Heart left ventricle (tissue), 16 donors: Measurements from ENCODE around the gene TMEM120B. TPM values are rescaled to one million over a fixed set of nuclear protein-coding genes. Genes with fewer than 3 reads are reported as not detected.
"Not testable (repeated sequence)": the region's sequence is repeated elsewhere in the genome, so short reads cannot be mapped to it uniquely, and the experiment has no call there.

Experiments
- ATAC-seq, 4 donors: fragments of 200-7000 bp; cut with Tn5 transposase; one replicate each; pipeline ENCODE4 v1.9.1; 2020 to 2022; ENCODE audit warnings: moderate library complexity in 4 of 4, mild to moderate bottlenecking in 3 of 4, moderate number of reproducible peaks in 1 of 4
- DNase-seq, 5 donors: peaks; one replicate each; pipeline ENCODE4 v3.0.0-alpha.2; 2020
- H3K27ac ChIP-seq, 12 donors: fragments of 200-600 bp; sonication (generic) in 4 of 12; one replicate each; pipeline versions ENCODE4 v1.5.0 to v1.8.0; 2016 to 2022; ENCODE audit warnings: mild to moderate bottlenecking in 2 of 12
- H3K27me3 ChIP-seq, 9 donors: fragments of 200-600 bp; sonication (generic) in 2 of 9; one replicate each; pipeline versions ENCODE4 v1.5.1 to v1.8.0; 2016 to 2022; ENCODE audit warnings: mild to moderate bottlenecking in 3 of 9
- H3K36me3 ChIP-seq, 9 donors: fragments of 200-600 bp; sonication (generic) in 2 of 9; one replicate each; pipeline versions ENCODE4 v1.5.0 to v1.8.0; 2018 to 2022; ENCODE audit warnings: mild to moderate bottlenecking in 2 of 9
- H3K4me1 ChIP-seq, 12 donors: fragments of 200-600 bp; sonication (generic) in 4 of 12; one replicate each; pipeline versions ENCODE4 v1.5.0 to v1.8.0; 2016 to 2022; ENCODE audit warnings: mild to moderate bottlenecking in 3 of 12
- H3K4me3 ChIP-seq, 12 donors: fragments of 200-600 bp; sonication (generic) in 4 of 12; one replicate each; pipeline versions ENCODE4 v1.5.0 to v1.8.0; 2017 to 2022; ENCODE audit warnings: mild to moderate bottlenecking in 9 of 12, moderate library complexity in 4 of 12
- H3K9me3 ChIP-seq, 12 donors: fragments of 200-600 bp; sonication (generic) in 4 of 12; one replicate each; pipeline versions ENCODE4 v1.5.0 to v1.8.0; 2016 to 2022; ENCODE audit warnings: mild to moderate bottlenecking in 1 of 12
- POLR2A ChIP-seq, 2 donors: fragments of 450-650 bp; IDR thresholded peaks; one replicate each; pipeline ENCODE4 v1.6.1; 2017; ENCODE audit warnings: antibody characterized with exemption in 2 of 2, mild to moderate bottlenecking in 2 of 2, moderate library complexity in 2 of 2
- WGBS, 4 donors: extraction: QIAGEN DNeasy Blood & Tissue Kit in 2 of 4; methylation state at CpG; one replicate each; pipeline versions ENCODE4 v1.1.5 to v1.1.7; 2013 to 2018; 5-methylcytosine and 5-hydroxymethylcytosine counted together
- intact Hi-C, 10 donors: fragments of 100-400 bp; cut with DNase I; formaldehyde crosslinking; loops; one replicate each; pipeline versions ENCODE4 v1.11.1 to v1.14.2; 2022
- polyA plus RNA-seq, 2 donors: library from polyadenylated mRNA; stranded (reverse); fragments of 200-250 nt; gene quantifications; one replicate each; pipeline ENCODE4 v1.2.3, GENCODE V29; 2013
- total RNA-seq, 9 donors: library from RNA; depleted of rRNA in 2 of 9; stranded (reverse); fragments of >200 nt in 2 of 9; fragmentation: NEBNext Ultra II Directional in 3 of 9; extraction: Animal tissue kit (Norgen Biotek cat#: 25700) in 3 of 9; gene quantifications; one replicate each; pipeline versions ENCODE4 v1.1.0 to v1.2.4, GENCODE V29; 2016 to 2023
- TF ChIP-seq, protein P1 (sequence below), 12 donors: fragments of 200-600 bp; sonication (generic) in 4 of 12; IDR thresholded peaks; one replicate each; pipeline versions ENCODE4 v1.5.0 to v1.8.0; 2018 to 2022; ENCODE audit warnings: antibody characterized with exemption in 12 of 12, mild to moderate bottlenecking in 5 of 12
- donor health status: ischemic (EF 13 %, LVEDD 7.1; RV severe dilation, severe dysfunction).
- donor health status: healthy with polysubstance abuse.
- donor health status: DM: no; HTN: yes; CAD: no.
- donor health status: DM: no; HTN: no; CAD: no.
- donor health status: ischemic (EF 25% LVEDD 6.9; RV normal size, moderate dysfunction).
- donor health status: ischemic (EF 25% LVEDD 5.7; RV mildly dilated, moderate dysfunction).
- donor health status: healthy.
- donor health status: DM: yes; HTN: yes; CAD: no.
- donor health status: ischemic (EF 35%, LVEDD 5.7; RV mildly dilated, moderate dysfunction).
- donor health status: nonischemic (EF 11% LVEDD 7.7; RV severe dilation, severe dysfunction).
- donor health status: DM: yes; HTN: yes; CAD: no.
- donor health status: PGD.
- donor health status: ischemic (EF 29% LVEDD 5.4; RV normal size, mild dysfunction).
- donor health status: nonischemic (EF 23%, LVEDD 6.1; RV moderate dilation, normal function).

TMEM120B gene
- total and polyA plus RNA-seq, 11 donors = 5.8 to 13.2 (median 7.6) TPM

- Histone ChIP-seq H3K4me1 (no peaks in the 10 kb centered on the region), H3K27me3 (no peaks in the 10 kb centered on the region), H3K27ac (no peak overlapping the region), H3K4me3 (no peak overlapping the region), H3K36me3 (no peaks in the 10 kb centered on the region), H3K9me3 (peaks cover 0 to 4% (median 0%) of the 10 kb centered on the region in 12 donors)
- TF ChIP-seq POLR2A (IDR thresholded peaks at IDR 0.05) = no peak
- TF ChIP-seq, protein P1, sequence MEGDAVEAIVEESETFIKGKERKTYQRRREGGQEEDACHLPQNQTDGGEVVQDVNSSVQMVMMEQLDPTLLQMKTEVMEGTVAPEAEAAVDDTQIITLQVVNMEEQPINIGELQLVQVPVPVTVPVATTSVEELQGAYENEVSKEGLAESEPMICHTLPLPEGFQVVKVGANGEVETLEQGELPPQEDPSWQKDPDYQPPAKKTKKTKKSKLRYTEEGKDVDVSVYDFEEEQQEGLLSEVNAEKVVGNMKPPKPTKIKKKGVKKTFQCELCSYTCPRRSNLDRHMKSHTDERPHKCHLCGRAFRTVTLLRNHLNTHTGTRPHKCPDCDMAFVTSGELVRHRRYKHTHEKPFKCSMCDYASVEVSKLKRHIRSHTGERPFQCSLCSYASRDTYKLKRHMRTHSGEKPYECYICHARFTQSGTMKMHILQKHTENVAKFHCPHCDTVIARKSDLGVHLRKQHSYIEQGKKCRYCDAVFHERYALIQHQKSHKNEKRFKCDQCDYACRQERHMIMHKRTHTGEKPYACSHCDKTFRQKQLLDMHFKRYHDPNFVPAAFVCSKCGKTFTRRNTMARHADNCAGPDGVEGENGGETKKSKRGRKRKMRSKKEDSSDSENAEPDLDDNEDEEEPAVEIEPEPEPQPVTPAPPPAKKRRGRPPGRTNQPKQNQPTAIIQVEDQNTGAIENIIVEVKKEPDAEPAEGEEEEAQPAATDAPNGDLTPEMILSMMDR (IDR thresholded peaks at IDR 0.05) = no peak
- 78 to 94% (median 84%) methylated on average over 6 of the region's 6 CpGs for WGBS, 4 donors
- ATAC-seq (no peak), DNase-seq (peak in 1 of 5 donors; percentile 13)
- intact Hi-C loops = loop anchor here in 2 of 10 donors (2.0 to 5.0 kb wide), 2 partner anchors 69 to 72 kb away; no protein-coding TSS in a partner anchor
These were observed 9.6 kb upstream of the TMEM120B start for GRCh38 chr12:121702944-121703343.

DNA sequence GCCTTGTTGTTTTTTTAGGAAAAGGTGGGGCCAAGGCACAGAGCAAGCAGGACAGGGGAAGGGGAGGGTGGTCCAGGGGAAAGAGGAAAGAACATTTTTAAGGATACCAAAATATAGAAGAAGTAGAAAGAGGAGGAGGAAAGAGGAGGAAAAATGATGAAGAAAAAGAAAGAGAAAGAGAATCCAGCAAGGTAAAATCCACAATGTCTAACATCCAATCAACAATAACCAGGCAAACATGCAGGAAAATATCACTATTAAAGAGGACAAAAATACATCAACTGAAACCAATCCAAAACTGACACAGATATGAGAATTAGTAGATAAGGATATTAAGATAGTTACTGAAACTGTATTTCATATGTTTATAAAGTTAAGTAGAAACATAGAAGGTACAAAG lies 7.0 kb upstream of the TMEM120B start:
- no peak overlapping the region for H3K27ac ChIP-seq
- no peak overlapping the region for H3K4me3 ChIP-seq
- DNase-seq = no peak
- H3K36me3 ChIP-seq = no peaks in the 10 kb centered on the region
- H3K9me3 ChIP-seq = peaks cover 0 to 4% (median 0%) of the 10 kb centered on the region in 12 donors
- TF ChIP-seq, protein P1 (IDR thresholded peaks at IDR 0.05) = no peak
- TF ChIP-seq POLR2A (IDR thresholded peaks at IDR 0.05) = no peak
- no peak for ATAC-seq
- H3K4me1 ChIP-seq = no peaks in the 10 kb centered on the region
- intact Hi-C loops = no loop called here
- no peaks in the 10 kb centered on the region for H3K27me3 ChIP-seq

DNA sequence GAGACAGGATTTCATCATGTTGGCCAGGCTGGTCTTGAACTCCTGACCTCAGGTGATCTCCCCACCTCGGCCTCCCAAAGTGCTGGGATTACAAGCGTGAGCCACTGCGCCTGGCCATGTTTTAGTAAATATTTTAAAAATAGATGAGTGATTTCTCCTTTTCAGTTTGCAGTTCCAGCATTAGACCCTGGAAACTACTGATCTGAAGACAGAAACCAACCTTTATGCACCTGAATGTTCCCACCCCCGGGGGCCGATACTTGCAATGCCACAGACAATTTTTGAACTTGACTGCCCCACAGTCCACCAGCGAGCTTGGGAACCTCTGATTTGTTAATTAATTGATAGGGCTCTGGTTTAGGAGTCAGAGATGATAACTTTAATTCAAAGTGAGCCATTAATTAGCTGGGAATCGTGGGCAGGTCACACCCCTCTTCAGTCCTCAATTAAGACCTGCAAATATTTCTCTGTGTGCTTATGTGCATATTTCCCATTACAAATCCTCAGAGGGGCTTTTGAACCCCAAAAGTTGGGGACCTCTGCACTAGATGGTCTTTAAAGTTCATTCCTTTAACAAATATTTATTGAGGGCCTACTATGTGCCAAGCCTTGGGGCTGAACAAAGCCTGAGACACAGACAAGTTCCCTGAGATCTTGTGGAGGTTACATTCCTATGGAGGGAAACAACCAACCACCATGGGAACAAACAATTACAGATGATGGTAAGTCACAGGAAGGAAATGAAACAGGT lies 4.1 kb upstream of the TMEM120B start:
- Histone ChIP-seq H3K27me3 (no peaks in the 10 kb centered on the region), H3K27ac (no peak overlapping the region), H3K4me1 (peaks cover 0 to 17% (median 13%) of the 10 kb centered on the region in 12 donors), H3K9me3 (peaks cover 0 to 4% (median 0%) of the 10 kb centered on the region in 12 donors), H3K4me3 (no peak overlapping the region), H3K36me3 (no peaks in the 10 kb centered on the region)
- 79 to 87% (median 83%) methylated on average over 7 of the region's 7 CpGs for WGBS, 4 donors
- intact Hi-C loops = no loop called here
- no peak for TF ChIP-seq POLR2A (IDR thresholded peaks at IDR 0.05)
- TF ChIP-seq, protein P1 (IDR thresholded peaks at IDR 0.05) = no peak
- DNase-seq (peak in 1 of 5 donors; percentile 12), ATAC-seq (no peak)

GRCh38 chr12:121709064-121709424 lies 3.5 kb upstream of the TMEM120B start:
- peaks cover 0 to 23% (median 18%) of the 10 kb centered on the region in 12 donors for H3K4me1 ChIP-seq
- H3K36me3 ChIP-seq, DNase-seq, H3K9me3 ChIP-seq, H3K4me3 ChIP-seq, H3K27me3 ChIP-seq, ATAC-seq, H3K27ac ChIP-seq, intact Hi-C loops: not testable (repeated sequence)
- WGBS, 4 donors = 76 to 83% (median 82%) methylated on average over 8 of the region's 8 CpGs
